A549 (cell line): ENCODE measurements around the gene ST8SIA2. TPM values are rescaled to one million over a fixed set of nuclear protein-coding genes. Genes with fewer than 3 reads are reported as not detected.

Experiments used
- ATAC-seq, 2 experiments: fragments of 200-7000 bp in 1 of 2; fragments of >200 bp in 1 of 2; cut with Nextera tagmentation in 1 of 2; cut with Tn5 transposase in 1 of 2; 3 replicates each; pipeline versions ENCODE4 v1.8.0 to v1.9.1; 2018 to 2020; ENCODE audit warnings: mild to moderate bottlenecking in 1 of 2, moderate library complexity in 1 of 2
- CTCF ChIA-PET: fragments of 300-600 bp; sonication (Branson Sonifier 250); formaldehyde crosslinking; extraction: SDS; loops from one replicate; lab custom pipeline; 2021; ENCODE audit warnings: antibody characterized with exemption, inconsistent platforms; lab: Yijun Ruan, JAX
- POLR2A ChIA-PET: fragments of 350-600 bp; formaldehyde crosslinking; extraction: SDS; loops from one replicate; lab custom pipeline; 2021; ENCODE audit warnings: antibody characterized with exemption, inconsistent platforms; lab: Yijun Ruan, JAX
- DNase-seq, 2 experiments: peaks; one replicate each; pipeline versions ENCODE4 v3.0.0 to v3.0.0-alpha.2; 2011 to 2016; ENCODE audit warnings: low read depth in 1 of 2, low spot score in 1 of 2
- FAIRE-seq: peaks from 2 replicates; lab custom pipeline; 2011; peaks lifted over from hg19 to GRCh38; lab: Jason Lieb, UNC
- H3K27ac ChIP-seq, 2 experiments: fragments of >200 bp; sonication (Bioruptor Twin); formaldehyde crosslinking; 3 replicates each; pipeline ENCODE4 v1.5.1; 2016 to 2017
- H3K4me1 ChIP-seq: fragments of >200 bp; sonication (Bioruptor Twin); formaldehyde crosslinking; 3 replicates; pipeline ENCODE4 v1.6.1; 2016
- H3K4me2 ChIP-seq: fragments of >200 bp; sonication (Bioruptor Twin); formaldehyde crosslinking; 3 replicates; pipeline ENCODE4 v1.6.1; 2016
- H3K4me3 ChIP-seq: fragments of >200 bp; sonication (Bioruptor Twin); formaldehyde crosslinking; 3 replicates; pipeline ENCODE4 v1.5.1; 2016
- H3K9me3 ChIP-seq: fragments of >200 bp; sonication (Bioruptor Twin); formaldehyde crosslinking; 3 replicates; pipeline ENCODE4 v1.6.1; 2016
- BCL3 ChIP-seq: fragments of >200 bp; sonication (Bioruptor Twin); formaldehyde crosslinking; IDR thresholded peaks from 3 replicates; pipeline ENCODE4 v1.6.1; 2016
- BHLHE40 ChIP-seq: IDR thresholded peaks from 2 replicates; pipeline ENCODE4 v1.6.1; 2012; ENCODE audit warnings: low read depth, low read length, inconsistent platforms
- CEBPB ChIP-seq, 2 experiments: fragments of >200 bp in 1 of 2; sonication (Bioruptor Twin) in 1 of 2; formaldehyde crosslinking in 1 of 2; IDR thresholded peaks; 2 replicates each; pipeline ENCODE4 v1.6.1; 2012 to 2016
- CHD2 ChIP-seq: fragments of 150-350 bp; IDR thresholded peaks from 2 replicates; pipeline ENCODE4 v1.6.1; 2014; ENCODE audit warnings: low read length; ENCODE audit not compliant: partially characterized antibody
- CTCF ChIP-seq: fragments of >200 bp; sonication (Bioruptor Twin); formaldehyde crosslinking; IDR thresholded peaks from 3 replicates; pipeline ENCODE4 v1.5.1; 2016
- EHF ChIP-seq: fragments of 250-450 bp; sonication (Bioruptor Pico); IDR thresholded peaks from 2 replicates; pipeline ENCODE4 v1.5.0; 2020; ENCODE audit warnings: mild to moderate bottlenecking
- EHMT2 ChIP-seq: fragments of 200-600 bp; sonication (generic); IDR thresholded peaks from 2 replicates; pipeline ENCODE4 v1.6.1; 2016; ENCODE audit warnings: antibody characterized with exemption, low read depth, mild to moderate bottlenecking, moderate library complexity
- ELK1 ChIP-seq: fragments of 150-350 bp; IDR thresholded peaks from 2 replicates; pipeline ENCODE4 v1.6.1; 2014; ENCODE audit warnings: low read depth, mild to moderate bottlenecking, low read length
- ESRRA ChIP-seq: fragments of 150-350 bp; IDR thresholded peaks from 2 replicates; pipeline ENCODE4 v1.6.1; 2014; ENCODE audit warnings: mild to moderate bottlenecking, low read length, borderline replicate concordance
- FOXS1 ChIP-seq: fragments of 250-450 bp; sonication (Bioruptor Pico); IDR thresholded peaks from 2 replicates; pipeline ENCODE4 v1.5.0; 2020; ENCODE audit warnings: mild to moderate bottlenecking, moderate library complexity
- GATA3 ChIP-seq: IDR thresholded peaks from 2 replicates; pipeline ENCODE4 v1.6.1; 2012; ENCODE audit warnings: borderline replicate concordance
- HMGXB4 ChIP-seq: fragments of 250-450 bp; sonication (Bioruptor Pico); IDR thresholded peaks from 2 replicates; pipeline ENCODE4 v1.5.0; 2021; ENCODE audit warnings: mild to moderate bottlenecking, moderate library complexity, borderline replicate concordance
- HOXA7 ChIP-seq: fragments of 250-450 bp; sonication (Bioruptor Pico); IDR thresholded peaks from 2 replicates; pipeline ENCODE4 v1.5.0; 2020; ENCODE audit warnings: mild to moderate bottlenecking, moderate library complexity
- HOXB5 ChIP-seq: fragments of 250-450 bp; sonication (Bioruptor Pico); IDR thresholded peaks from 2 replicates; pipeline ENCODE4 v1.5.0; 2020; ENCODE audit warnings: mild to moderate bottlenecking, moderate library complexity
- JUNB ChIP-seq: fragments of >200 bp; sonication (Bioruptor Twin); formaldehyde crosslinking; IDR thresholded peaks from 2 replicates; pipeline ENCODE4 v1.6.1; 2016
- KDM1A ChIP-seq: fragments of 200-600 bp; sonication (generic); IDR thresholded peaks from 2 replicates; pipeline ENCODE4 v1.6.1; 2016; ENCODE audit warnings: low read depth, mild to moderate bottlenecking
- MAFK ChIP-seq: fragments of 450-650 bp; IDR thresholded peaks from 2 replicates; pipeline ENCODE4 v1.6.1; 2014; ENCODE audit not compliant: partially characterized antibody
- MYC ChIP-seq: IDR thresholded peaks from 2 replicates; pipeline ENCODE4 v1.6.1; 2012; ENCODE audit warnings: mild to moderate bottlenecking, inconsistent platforms, low read length, improper control_type of control experiment, borderline replicate concordance
- POLR2A ChIP-seq: IDR thresholded peaks from 2 replicates; pipeline ENCODE4 v1.6.1; 2012; ENCODE audit warnings: mild to moderate bottlenecking, low read length
- RARB ChIP-seq: fragments of 250-450 bp; sonication (Bioruptor Pico); IDR thresholded peaks from 2 replicates; pipeline ENCODE4 v1.8.0; 2021; ENCODE audit warnings: mild to moderate bottlenecking, moderate library complexity
- REST ChIP-seq: fragments of 200-600 bp; sonication (generic); IDR thresholded peaks from 2 replicates; pipeline ENCODE4 v1.6.1; 2016; ENCODE audit warnings: antibody characterized with exemption, mild to moderate bottlenecking, moderate library complexity
- TP53 ChIP-seq: fragments of 250-450 bp; sonication (Bioruptor Pico); IDR thresholded peaks from 2 replicates; pipeline ENCODE4 v1.5.0; 2021; ENCODE audit warnings: mild to moderate bottlenecking, moderate library complexity
- ZC3H11A ChIP-seq: fragments of 450-650 bp; IDR thresholded peaks from 2 replicates; pipeline ENCODE4 v1.6.1; 2014; ENCODE audit warnings: antibody characterized with exemption, mild to moderate bottlenecking
- ZNF302 ChIP-seq: fragments of 250-450 bp; sonication (Bioruptor Pico); IDR thresholded peaks from 2 replicates; pipeline ENCODE4 v1.9.0; 2021; ENCODE audit warnings: inconsistent platforms, mild to moderate bottlenecking, moderate library complexity
- ZSCAN20 ChIP-seq: fragments of 250-450 bp; sonication (Bioruptor Pico); IDR thresholded peaks from 2 replicates; pipeline ENCODE4 v1.8.0; 2022; ENCODE audit warnings: mild to moderate bottlenecking, moderate library complexity
- WGBS: methylation state at CpG from one replicate; pipeline ENCODE4 v1.1.6; 2017; ENCODE audit errors: missing lambda C conversion rate; 5-methylcytosine and 5-hydroxymethylcytosine counted together
- polyA plus RNA-seq, 4 experiments: library from polyadenylated mRNA; depleted of rRNA in 3 of 4; stranded (reverse); fragments of >200 nt; fragmentation: RNase III in 1 of 4; extraction: RNeasy Plus Mini Kit Qiagen cat#74134 plus additional on column Dnase treatment in 1 of 4; gene quantifications; 2 replicates in 3 of 4; 3 replicates in 1 of 4; pipeline ENCODE4 v1.2.3, GENCODE V29; 2011 to 2017

The ST8SIA2 gene
- polyA plus RNA-seq, 2 of the 4 experiments (the other 2 are of a cell fraction), result 0.22 to 0.41 TPM

- no peak for FAIRE-seq
- TF ChIP-seq ZNF302 (CRISPR knock-in tag) (no peak), TP53 (no peak), CEBPB (IDR thresholded peaks at IDR 0.05) (no peak), MYC (no peak), FOXS1 (CRISPR knock-in tag) (no peak), ZSCAN20 (CRISPR knock-in tag) (no peak), MAFK (no peak), JUNB (no peak), EHF (CRISPR knock-in tag) (no peak), GATA3 (no peak)
- TF ChIP-seq, all 56 proteins: peak for 0
- H3K4me2 ChIP-seq, result no peak overlapping the region
- no peak overlapping the region for H3K4me3 ChIP-seq
- POLR2A ChIA-PET, result no interaction called here
- ATAC-seq (no peak), DNase-seq (no peak)
- no peaks in the 10 kb centered on the region for H3K4me1 ChIP-seq
- WGBS, result 70% methylated on average over 6 of the region's 6 CpGs
- CTCF ChIA-PET, result interaction anchor here (0.6 kb wide), 2 partner anchors 36 to 138 kb away, joined by 3 read pairs; no protein-coding TSS in a partner anchor
- H3K27ac ChIP-seq, result no peak overlapping the region
- no peaks in the 10 kb centered on the region for H3K9me3 ChIP-seq
These were observed 13.6 kb downstream of the ST8SIA2 start for GRCh38 chr15:92407321-92407720.

- no peak for DNase-seq
- no peak overlapping the region for H3K4me3 ChIP-seq
- H3K27ac ChIP-seq, result no peak overlapping the region
- FAIRE-seq, result no peak
- whole genome bisulfite sequencing, result 48% methylated on average over 5 of the region's 5 CpGs
- ATAC-seq, result no peak
- TF ChIP-seq ZC3H11A, result no peak
- no peak for TF ChIP-seq HOXA7 (CRISPR knock-in tag)
- TF ChIP-seq REST, result no peak
- no peak for TF ChIP-seq KDM1A
- no peak for TF ChIP-seq HOXB5 (CRISPR knock-in tag)
- no peak for TF ChIP-seq EHMT2
- TF ChIP-seq CTCF, result no peak
- no peak for TF ChIP-seq JUNB
- no peak for TF ChIP-seq BHLHE40
- no peak for TF ChIP-seq CHD2
- no peak for TF ChIP-seq HMGXB4 (CRISPR knock-in tag)
- TF ChIP-seq RARB (CRISPR knock-in tag), result no peak
- no peak for TF ChIP-seq ELK1
- TF ChIP-seq ZSCAN20 (CRISPR knock-in tag), result no peak
- TF ChIP-seq ZNF302 (CRISPR knock-in tag), result no peak
- no peak for TF ChIP-seq POLR2A
- TF ChIP-seq BCL3, result no peak
- TF ChIP-seq ESRRA, result no peak
- H3K4me1 ChIP-seq, result no peaks in the 10 kb centered on the region
- H3K9me3 ChIP-seq, result no peaks in the 10 kb centered on the region
- ChIA-PET CTCF (interaction anchor here (1.2 to 1.5 kb wide), 2 partner anchors 114 to 307 kb away, joined by 3 read pairs; no protein-coding TSS in a partner anchor), POLR2A (no interaction called here)
- H3K4me2 ChIP-seq, result no peak overlapping the region
These were observed 14.2 kb downstream of the ST8SIA2 start for GRCh38 chr15:92407916-92408315.
